GM12892 (cell line): ENCODE data around the gene ATP7B.

Source experiments
- POLR2A ChIP-seq: IDR thresholded peaks from 2 replicates; pipeline ENCODE4 v1.6.1; 2011; ENCODE audit warnings: low read depth, low read length, control low read depth
- TAF1 ChIP-seq: IDR thresholded peaks from 2 replicates; pipeline ENCODE4 v1.6.1; 2011; ENCODE audit warnings: low read depth, mild to moderate bottlenecking, control low read depth, low read length, borderline replicate concordance

DNA sequence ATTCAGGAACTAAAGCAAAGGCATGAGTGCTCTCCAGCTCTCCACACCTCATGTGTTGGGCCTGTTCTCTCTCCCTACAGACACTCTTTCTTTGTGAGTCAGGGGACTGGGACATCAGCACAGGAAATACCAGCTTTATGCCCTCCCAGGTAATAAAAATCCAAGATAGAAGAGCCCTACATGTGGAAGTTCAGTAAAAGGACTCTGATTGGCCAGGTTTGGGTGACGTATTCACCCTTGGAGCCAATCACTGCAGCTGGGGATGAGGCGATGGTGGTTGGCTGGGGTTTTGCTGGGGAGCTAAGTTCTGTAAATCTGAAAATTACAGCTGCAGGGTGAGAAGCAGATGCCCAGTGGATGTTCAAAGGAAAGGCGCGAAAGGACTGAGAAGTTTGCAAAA is 117.0 kb downstream of the ATP7B start:
- TF ChIP-seq POLR2A (no peak), TAF1 (no peak)
